Transverse colon (tissue), 4 donors: Measurements from ENCODE around the gene XXYLT1.

ENCODE experiments used
- CTCF ChIP-seq, 5 experiments: fragments of 200-600 bp in 3 of 5; fragments of 450-650 bp in 2 of 5; sonication (generic) in 3 of 5; IDR thresholded peaks; 1 replicate in 2 of 5; 2 replicates in 3 of 5; pipeline ENCODE4 v1.5.1; 2016 to 2017; ENCODE audit warnings: antibody characterized with exemption in 5 of 5, inconsistent platforms in 3 of 5, mild to moderate bottlenecking in 2 of 5, moderate library complexity in 1 of 5
- EP300 ChIP-seq: sonication (generic); formaldehyde crosslinking; IDR thresholded peaks from one replicate; pipeline ENCODE4 v1.6.1; 2017; ENCODE audit warnings: antibody characterized with exemption, low read depth
- POLR2AphosphoS5 ChIP-seq, 3 donors: sonication (generic); formaldehyde crosslinking; IDR thresholded peaks; one replicate each; pipeline ENCODE4 v1.6.1; 2016; ENCODE audit warnings: antibody characterized with exemption in 3 of 3

DNA sequence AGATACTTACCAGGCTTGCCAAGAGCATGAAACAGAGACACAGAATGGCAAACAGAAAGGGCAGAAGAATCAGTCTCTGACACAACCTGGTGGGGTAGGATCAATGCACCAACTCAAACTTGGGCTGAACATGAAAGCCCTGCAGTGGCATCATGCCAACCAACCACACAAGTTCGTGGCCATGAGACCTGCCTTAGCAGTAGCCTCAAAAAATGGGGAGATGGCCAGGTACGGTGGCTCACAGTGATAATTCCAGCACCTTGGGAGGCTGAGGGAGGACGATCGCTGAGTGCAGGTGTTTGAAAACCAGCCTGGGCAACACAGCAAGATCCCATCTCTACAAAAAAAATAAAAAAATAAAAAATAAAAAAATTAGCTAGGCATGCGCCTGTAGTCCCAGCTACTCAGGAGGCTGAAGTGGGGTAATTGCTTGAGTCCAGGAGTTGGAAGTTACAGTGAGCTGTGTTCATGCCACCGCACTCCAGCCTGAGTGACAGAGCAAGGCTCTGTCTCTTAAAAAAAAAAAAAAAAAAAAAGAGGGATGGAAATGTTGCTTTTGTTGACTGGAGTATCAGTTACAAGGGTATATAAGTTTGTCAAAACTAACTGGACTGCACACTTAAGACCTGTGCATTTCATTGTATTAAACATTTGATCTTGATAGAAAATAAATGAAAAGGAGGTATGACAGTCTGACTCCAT is 93.4 kb downstream of the XXYLT1 start:
- TF ChIP-seq CTCF (IDR thresholded peaks at IDR 0.05) = no peak
- no peak for TF ChIP-seq POLR2AphosphoS5 (IDR thresholded peaks at IDR 0.05)
- no peak for TF ChIP-seq EP300
